Measurements from ENCODE around the gene SPRY1. TPM values are rescaled to one million over a fixed set of nuclear protein-coding genes. Genes with fewer than 3 reads are reported as not detected.
A peak's percentile ranks its signal among the peaks of the same experiment; 100 is the strongest.

SPRY1 gene
- polyA plus RNA-seq, 4 donors, result 6.5 to 97.1 (median 20.2) TPM

DNA sequence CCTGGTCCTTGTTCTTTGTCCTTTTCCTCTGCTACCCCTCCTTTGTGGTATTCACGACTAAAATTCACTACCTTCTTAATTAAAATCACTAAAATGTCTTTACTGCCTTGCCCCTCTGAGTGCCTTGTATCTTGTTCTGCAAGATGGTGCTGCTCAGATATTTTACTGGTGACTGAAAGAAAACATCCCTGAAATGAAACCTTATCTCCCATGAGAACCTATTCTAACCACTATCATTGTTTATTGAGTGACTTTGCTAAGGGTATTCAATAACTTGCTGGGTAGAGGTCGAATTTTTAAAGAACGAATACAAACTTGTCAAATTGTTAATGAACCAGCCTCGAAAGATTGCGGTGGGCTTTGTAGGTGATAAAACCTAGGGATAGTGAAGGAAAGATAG is 52.8 kb downstream of the SPRY1 start:
- no peaks in the 10 kb centered on the region for H3K36me3 ChIP-seq (ENCODE audit: control insufficient read depth in 3 of 3, insufficient read depth in 2 of 3, low read depth in 1 of 3, low read length in 3 of 3)
- no peaks in the 10 kb centered on the region for H3K9me3 ChIP-seq (ENCODE audit: control insufficient read depth in 2 of 2, insufficient read depth in 1 of 2, low read depth in 1 of 2, low read length in 1 of 2)
- no peak for FAIRE-seq
- WGBS, 3 donors, result 64 to 77% (median 70%) methylated on average over 5 of the region's 5 CpGs
- no peaks in the 10 kb centered on the region for H3K27me3 ChIP-seq (ENCODE audit: control insufficient read depth in 3 of 3, insufficient read depth in 3 of 3, low read length in 3 of 3)
- peaks cover 0 to 2% (median 2%) of the 10 kb centered on the region in 3 donors for H3K4me1 ChIP-seq (ENCODE audit: control insufficient read depth in 3 of 3, insufficient read depth in 2 of 3, low read depth in 1 of 3, low read length in 2 of 3)
- no peak for DNase-seq
- H3K27ac ChIP-seq (ENCODE audit: low read depth in 1 of 3, low read length in 2 of 3), result no peak overlapping the region
- H3K4me3 ChIP-seq (ENCODE audit: low read depth in 1 of 3, low read length in 3 of 3), result no peak overlapping the region

DNA sequence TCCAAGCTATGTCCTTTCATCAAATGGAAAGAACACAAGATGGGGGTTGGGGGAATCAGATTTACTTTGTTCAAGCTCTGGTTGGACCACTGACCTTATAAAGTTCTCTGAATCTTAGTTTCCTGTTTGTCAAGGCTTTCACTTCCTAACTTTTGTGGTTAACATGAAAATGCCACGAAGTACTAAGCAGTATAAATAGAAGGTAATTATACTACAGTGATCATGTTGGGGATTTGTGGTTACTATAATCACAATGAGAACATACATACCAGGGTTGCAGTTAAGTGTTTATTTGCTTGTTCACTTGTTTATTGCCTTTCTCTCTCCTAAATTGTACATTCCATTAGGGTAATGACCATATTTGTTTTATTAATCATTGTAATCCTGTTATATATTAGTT is 53.2 kb downstream of the SPRY1 start:
- FAIRE-seq, result no peak

GRCh38 chr4:123450393-123450792 is 53.8 kb downstream of the SPRY1 start:
- peaks cover 0 to 2% (median 0%) of the 10 kb centered on the region in 3 donors for H3K4me1 ChIP-seq (ENCODE audit: control insufficient read depth in 3 of 3, insufficient read depth in 2 of 3, low read depth in 1 of 3, low read length in 2 of 3)
- FAIRE-seq, result no peak

More for the DNA sequence above, 53.2 kb downstream of the SPRY1 start:
- peaks cover 0 to 2% (median 0%) of the 10 kb centered on the region in 3 donors for H3K4me1 ChIP-seq (ENCODE audit: control insufficient read depth in 3 of 3, insufficient read depth in 2 of 3, low read depth in 1 of 3, low read length in 2 of 3)
- no peaks in the 10 kb centered on the region for H3K36me3 ChIP-seq (ENCODE audit: control insufficient read depth in 3 of 3, insufficient read depth in 2 of 3, low read depth in 1 of 3, low read length in 3 of 3)
- H3K9me3 ChIP-seq (ENCODE audit: control insufficient read depth in 2 of 2, insufficient read depth in 1 of 2, low read depth in 1 of 2, low read length in 1 of 2), result no peaks in the 10 kb centered on the region
- H3K27me3 ChIP-seq (ENCODE audit: control insufficient read depth in 3 of 3, insufficient read depth in 3 of 3, low read length in 3 of 3), result no peaks in the 10 kb centered on the region
- 21 to 40% (median 24%) methylated on average over 1 of the region's 1 CpG for WGBS, 3 donors
- no peak overlapping the region for H3K27ac ChIP-seq (ENCODE audit: low read depth in 1 of 3, low read length in 2 of 3)
- no peak overlapping the region for H3K4me3 ChIP-seq (ENCODE audit: low read depth in 1 of 3, low read length in 3 of 3)
- DNase-seq, result peak; percentile 19 to 31

DNA sequence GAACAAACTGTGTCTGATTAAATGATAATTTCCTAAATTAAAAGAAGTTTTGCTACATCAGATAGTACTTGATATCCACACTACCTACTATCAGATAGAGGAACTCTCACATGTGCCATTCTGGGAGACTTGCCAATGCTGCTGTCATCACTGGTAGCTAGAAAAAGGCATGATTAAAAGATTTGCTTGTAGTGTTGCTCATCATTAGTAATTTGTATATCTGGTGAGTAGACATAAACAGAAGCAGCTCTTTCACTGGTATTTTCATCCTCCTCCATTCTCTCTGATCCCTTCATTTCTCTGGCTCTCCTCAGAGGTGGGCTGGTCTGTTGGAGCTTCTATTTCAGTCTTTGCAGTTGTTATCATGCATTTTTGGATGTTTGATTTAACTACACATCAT is 56.0 kb downstream of the SPRY1 start:
- H3K4me3 ChIP-seq (ENCODE audit: low read depth in 1 of 3, low read length in 3 of 3), result no peak overlapping the region
- no peak overlapping the region for H3K27ac ChIP-seq (ENCODE audit: low read depth in 1 of 3, low read length in 2 of 3)
- no peaks in the 10 kb centered on the region for H3K9me3 ChIP-seq (ENCODE audit: control insufficient read depth in 2 of 2, insufficient read depth in 1 of 2, low read depth in 1 of 2, low read length in 1 of 2)
- no peaks in the 10 kb centered on the region for H3K27me3 ChIP-seq (ENCODE audit: control insufficient read depth in 3 of 3, insufficient read depth in 3 of 3, low read length in 3 of 3)
- H3K4me1 ChIP-seq (ENCODE audit: control insufficient read depth in 3 of 3, insufficient read depth in 2 of 3, low read depth in 1 of 3, low read length in 2 of 3), result peaks cover 0 to 2% (median 0%) of the 10 kb centered on the region in 3 donors
- FAIRE-seq (no peak), DNase-seq (no peak)
- H3K36me3 ChIP-seq (ENCODE audit: control insufficient read depth in 3 of 3, insufficient read depth in 2 of 3, low read depth in 1 of 3, low read length in 3 of 3), result no peaks in the 10 kb centered on the region

More at GRCh38 chr4:123450393-123450792, 53.8 kb downstream of the SPRY1 start:
- H3K27me3 ChIP-seq (ENCODE audit: control insufficient read depth in 3 of 3, insufficient read depth in 3 of 3, low read length in 3 of 3), result no peaks in the 10 kb centered on the region
- no peak overlapping the region for H3K4me3 ChIP-seq (ENCODE audit: low read depth in 1 of 3, low read length in 3 of 3)
- no peaks in the 10 kb centered on the region for H3K9me3 ChIP-seq (ENCODE audit: control insufficient read depth in 2 of 2, insufficient read depth in 1 of 2, low read depth in 1 of 2, low read length in 1 of 2)
- H3K27ac ChIP-seq (ENCODE audit: low read depth in 1 of 3, low read length in 2 of 3), result no peak overlapping the region
- no peak for DNase-seq
- H3K36me3 ChIP-seq (ENCODE audit: control insufficient read depth in 3 of 3, insufficient read depth in 2 of 3, low read depth in 1 of 3, low read length in 3 of 3), result no peaks in the 10 kb centered on the region

GRCh38 chr4:123453061-123453680 is 56.6 kb downstream of the SPRY1 start:
- no peaks in the 10 kb centered on the region for H3K9me3 ChIP-seq (ENCODE audit: control insufficient read depth in 2 of 2, insufficient read depth in 1 of 2, low read depth in 1 of 2, low read length in 1 of 2)
- no peak overlapping the region for H3K27ac ChIP-seq (ENCODE audit: low read depth in 1 of 3, low read length in 2 of 3)
- no peak for FAIRE-seq
- H3K27me3 ChIP-seq (ENCODE audit: control insufficient read depth in 3 of 3, insufficient read depth in 3 of 3, low read length in 3 of 3), result no peaks in the 10 kb centered on the region
- 94 to 100% (median 97%) methylated on average over 3 of the region's 3 CpGs for WGBS, 3 donors
- DNase-seq, result no peak
- H3K36me3 ChIP-seq (ENCODE audit: control insufficient read depth in 3 of 3, insufficient read depth in 2 of 3, low read depth in 1 of 3, low read length in 3 of 3), result no peaks in the 10 kb centered on the region
- H3K4me1 ChIP-seq (ENCODE audit: control insufficient read depth in 3 of 3, insufficient read depth in 2 of 3, low read depth in 1 of 3, low read length in 2 of 3), result peaks cover 0 to 2% (median 0%) of the 10 kb centered on the region in 3 donors
- no peak overlapping the region for H3K4me3 ChIP-seq (ENCODE audit: low read depth in 1 of 3, low read length in 3 of 3)
